ENCODE data around the gene HECTD2.

DNA sequence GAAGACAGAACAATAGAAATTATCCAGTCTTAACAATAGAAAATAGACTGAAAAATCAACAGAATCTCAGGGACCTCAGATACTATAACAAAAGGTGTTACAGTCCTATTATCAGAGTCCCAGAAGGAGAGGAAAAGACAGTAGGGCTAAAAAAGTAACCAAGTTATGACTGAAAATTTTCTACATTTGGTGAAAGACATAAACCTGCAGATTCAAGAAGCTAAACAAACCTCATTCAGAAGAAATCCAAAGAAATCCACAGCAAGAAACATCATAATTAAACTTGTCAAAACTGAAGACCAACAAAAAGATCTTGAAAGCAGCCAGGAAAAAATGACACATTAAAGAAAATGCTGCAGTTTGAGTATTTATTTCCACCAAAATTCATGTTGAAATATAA lies 41.9 kb downstream of the HECTD2 start:
- TF ChIP-seq, protein P1, sequence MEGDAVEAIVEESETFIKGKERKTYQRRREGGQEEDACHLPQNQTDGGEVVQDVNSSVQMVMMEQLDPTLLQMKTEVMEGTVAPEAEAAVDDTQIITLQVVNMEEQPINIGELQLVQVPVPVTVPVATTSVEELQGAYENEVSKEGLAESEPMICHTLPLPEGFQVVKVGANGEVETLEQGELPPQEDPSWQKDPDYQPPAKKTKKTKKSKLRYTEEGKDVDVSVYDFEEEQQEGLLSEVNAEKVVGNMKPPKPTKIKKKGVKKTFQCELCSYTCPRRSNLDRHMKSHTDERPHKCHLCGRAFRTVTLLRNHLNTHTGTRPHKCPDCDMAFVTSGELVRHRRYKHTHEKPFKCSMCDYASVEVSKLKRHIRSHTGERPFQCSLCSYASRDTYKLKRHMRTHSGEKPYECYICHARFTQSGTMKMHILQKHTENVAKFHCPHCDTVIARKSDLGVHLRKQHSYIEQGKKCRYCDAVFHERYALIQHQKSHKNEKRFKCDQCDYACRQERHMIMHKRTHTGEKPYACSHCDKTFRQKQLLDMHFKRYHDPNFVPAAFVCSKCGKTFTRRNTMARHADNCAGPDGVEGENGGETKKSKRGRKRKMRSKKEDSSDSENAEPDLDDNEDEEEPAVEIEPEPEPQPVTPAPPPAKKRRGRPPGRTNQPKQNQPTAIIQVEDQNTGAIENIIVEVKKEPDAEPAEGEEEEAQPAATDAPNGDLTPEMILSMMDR (conservative IDR thresholded peaks at IDR 0.05): no peak
- no peak for TF ChIP-seq EZH2 (IDR thresholded peaks at IDR 0.05; ENCODE audit: low read depth)
